OCI-LY1 (cell line): Measurements from ENCODE around the gene TRPC4AP.

Source experiments
- EZH2 ChIP-seq: fragments of 200-600 bp; sonication (generic), shearing (Covaris generic); IDR thresholded peaks from 2 replicates; pipeline ENCODE4 v1.8.0; 2017; ENCODE audit warnings: borderline replicate concordance, mixed run types, mild to moderate bottlenecking, antibody characterized with exemption, low read length, moderate library complexity, mixed read lengths
- TF ChIP-seq, protein P1 (sequence below): fragments of 200-600 bp; sonication (generic), shearing (Covaris generic); IDR thresholded peaks from 2 replicates; pipeline ENCODE4 v1.5.1; 2017; ENCODE audit warnings: mild to moderate bottlenecking, antibody characterized with exemption, low read length, moderate library complexity, mixed read lengths

DNA sequence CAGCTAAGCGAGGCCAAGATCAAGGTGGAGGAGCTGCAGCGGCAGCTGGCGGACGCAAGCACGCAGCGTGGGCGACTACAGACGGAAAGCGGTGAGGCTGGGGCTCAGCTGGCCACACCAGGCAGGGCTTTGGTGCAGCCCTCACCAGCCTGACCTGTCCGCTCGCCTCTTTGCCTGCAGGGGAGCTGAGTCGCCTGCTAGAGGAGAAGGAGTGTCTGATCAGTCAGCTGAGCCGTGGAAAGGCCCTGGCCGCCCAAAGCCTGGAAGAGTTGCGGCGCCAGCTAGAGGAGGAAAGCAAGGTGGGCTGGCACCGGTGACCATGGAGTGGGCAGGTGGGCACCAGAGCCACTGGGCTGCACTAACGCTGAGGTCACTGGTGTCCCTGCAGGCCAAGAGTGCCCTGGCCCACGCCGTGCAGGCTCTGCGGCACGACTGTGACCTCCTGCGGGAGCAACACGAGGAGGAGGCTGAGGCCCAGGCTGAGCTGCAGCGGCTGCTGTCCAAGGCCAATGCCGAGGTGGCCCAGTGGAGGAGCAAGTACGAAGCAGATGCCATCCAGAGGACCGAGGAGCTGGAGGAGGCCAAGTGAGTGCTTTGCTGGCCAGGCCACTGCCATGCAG lies 94.2 kb downstream of the TRPC4AP start:
- TF ChIP-seq, protein P1, sequence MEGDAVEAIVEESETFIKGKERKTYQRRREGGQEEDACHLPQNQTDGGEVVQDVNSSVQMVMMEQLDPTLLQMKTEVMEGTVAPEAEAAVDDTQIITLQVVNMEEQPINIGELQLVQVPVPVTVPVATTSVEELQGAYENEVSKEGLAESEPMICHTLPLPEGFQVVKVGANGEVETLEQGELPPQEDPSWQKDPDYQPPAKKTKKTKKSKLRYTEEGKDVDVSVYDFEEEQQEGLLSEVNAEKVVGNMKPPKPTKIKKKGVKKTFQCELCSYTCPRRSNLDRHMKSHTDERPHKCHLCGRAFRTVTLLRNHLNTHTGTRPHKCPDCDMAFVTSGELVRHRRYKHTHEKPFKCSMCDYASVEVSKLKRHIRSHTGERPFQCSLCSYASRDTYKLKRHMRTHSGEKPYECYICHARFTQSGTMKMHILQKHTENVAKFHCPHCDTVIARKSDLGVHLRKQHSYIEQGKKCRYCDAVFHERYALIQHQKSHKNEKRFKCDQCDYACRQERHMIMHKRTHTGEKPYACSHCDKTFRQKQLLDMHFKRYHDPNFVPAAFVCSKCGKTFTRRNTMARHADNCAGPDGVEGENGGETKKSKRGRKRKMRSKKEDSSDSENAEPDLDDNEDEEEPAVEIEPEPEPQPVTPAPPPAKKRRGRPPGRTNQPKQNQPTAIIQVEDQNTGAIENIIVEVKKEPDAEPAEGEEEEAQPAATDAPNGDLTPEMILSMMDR: no peak
- no peak for TF ChIP-seq EZH2
